GM19372 (cell line): ENCODE results near the gene ADAMTS17.

Source experiments
- ATAC-seq: cut with Tn5 transposase; IDR thresholded peaks from one replicate; pipeline ENCODE4 v1.9.1; 2021; ENCODE audit warnings: mild to moderate bottlenecking, low read depth, moderate library complexity; ENCODE audit not compliant: unreplicated experiment

ADAMTS17 gene

GRCh38 chr15:100311833-100312476 is 29.8 kb downstream of the ADAMTS17 start:
- no peak for ATAC-seq

- ATAC-seq = no peak
These were observed 30.6 kb downstream of the ADAMTS17 start for GRCh38 chr15:100311154-100311625.

GRCh38 chr15:100310513-100311153 is 31.1 kb downstream of the ADAMTS17 start:
- ATAC-seq = no peak

- ATAC-seq = no peak
These were observed 31.8 kb downstream of the ADAMTS17 start for GRCh38 chr15:100310041-100310405.

- no peak for ATAC-seq
These were observed 32.4 kb downstream of the ADAMTS17 start for GRCh38 chr15:100309109-100310040.

GRCh38 chr15:100308608-100309007 is 33.2 kb downstream of the ADAMTS17 start:
- ATAC-seq = no peak

- no peak for ATAC-seq
These were observed 33.6 kb downstream of the ADAMTS17 start for GRCh38 chr15:100308213-100308600.

GRCh38 chr15:100307241-100308212 is 34.2 kb downstream of the ADAMTS17 start:
- ATAC-seq = no peak

GRCh38 chr15:100306098-100306497 is 35.7 kb downstream of the ADAMTS17 start:
- ATAC-seq = no peak

GRCh38 chr15:100301910-100302431 is 39.8 kb downstream of the ADAMTS17 start:
- no peak for ATAC-seq

GRCh38 chr15:100298257-100298656 is 43.5 kb downstream of the ADAMTS17 start:
- ATAC-seq = no peak

GRCh38 chr15:100297812-100298211 is 44.0 kb downstream of the ADAMTS17 start:
- ATAC-seq = no peak

GRCh38 chr15:100295939-100296565 is 45.7 kb downstream of the ADAMTS17 start:
- no peak for ATAC-seq

- no peak for ATAC-seq
These were observed 49.8 kb downstream of the ADAMTS17 start for GRCh38 chr15:100292010-100292409.

GRCh38 chr15:100291106-100291505 is 50.7 kb downstream of the ADAMTS17 start:
- no peak for ATAC-seq

GRCh38 chr15:100285641-100286295 is 56.0 kb downstream of the ADAMTS17 start:
- no peak for ATAC-seq

- no peak for ATAC-seq
These were observed 57.1 kb downstream of the ADAMTS17 start for GRCh38 chr15:100284701-100285100.

GRCh38 chr15:100284191-100284590 is 57.6 kb downstream of the ADAMTS17 start:
- no peak for ATAC-seq
